Measurements from ENCODE around the gene CABLES1.

The CABLES1 gene

GRCh38 chr18:23141104-23141999 is 6.1 kb downstream of the CABLES1 start:
- no peak for FAIRE-seq

DNA sequence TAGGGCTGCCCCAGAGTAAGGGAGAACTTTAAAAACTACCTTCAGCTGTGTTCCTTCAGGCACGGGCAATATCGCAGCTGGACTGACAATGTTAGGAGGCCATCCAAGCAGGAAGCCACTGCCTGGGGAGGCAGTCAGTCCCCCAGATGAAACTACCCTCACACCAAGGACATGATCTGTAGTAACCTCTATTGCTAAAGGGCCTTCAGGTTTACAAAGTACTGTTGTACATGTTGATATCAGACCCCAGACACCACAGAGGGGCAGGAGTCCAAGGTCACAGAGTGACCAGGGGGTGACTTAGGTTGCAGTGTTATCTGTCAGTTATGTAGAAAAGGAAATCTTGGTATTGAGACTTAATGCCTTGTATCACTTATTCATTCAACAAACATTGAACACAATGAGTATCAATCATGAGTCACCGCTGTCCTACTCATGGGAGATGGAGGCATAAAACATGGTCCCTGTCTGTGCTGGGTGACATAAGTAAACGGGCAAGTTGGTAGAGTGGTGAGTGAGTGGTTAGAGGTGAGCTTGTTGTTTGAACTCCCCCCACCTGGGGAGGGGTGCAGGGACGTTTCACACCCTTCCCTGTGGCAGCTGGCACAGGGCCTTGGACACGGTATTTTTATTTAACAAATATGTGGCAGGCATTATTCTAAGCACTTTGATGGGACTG is 7.1 kb downstream of the CABLES1 start:
- no peak for DNase-seq (ENCODE audit: insufficient read length, low spot score)
- FAIRE-seq: no peak
- TF ChIP-seq POLR2A (IDR thresholded peaks at IDR 0.05; ENCODE audit: low read depth, low read length): no peak

More at GRCh38 chr18:23141104-23141999, 6.1 kb downstream of the CABLES1 start:
- TF ChIP-seq POLR2A (IDR thresholded peaks at IDR 0.05; ENCODE audit: low read depth, low read length): no peak
- DNase-seq (ENCODE audit: insufficient read length, low spot score): no peak

- no peak for TF ChIP-seq POLR2A (IDR thresholded peaks at IDR 0.05; ENCODE audit: low read depth, low read length)
- DNase-seq (ENCODE audit: insufficient read length, low spot score): no peak
- no peak for FAIRE-seq
Observed at GRCh38 chr18:23143016-23143814, 7.9 kb downstream of the CABLES1 start.

GRCh38 chr18:23143815-23144261 is 8.6 kb downstream of the CABLES1 start:
- TF ChIP-seq POLR2A (IDR thresholded peaks at IDR 0.05; ENCODE audit: low read depth, low read length): no peak
- DNase-seq (ENCODE audit: insufficient read length, low spot score) (no peak), FAIRE-seq (no peak)

DNA sequence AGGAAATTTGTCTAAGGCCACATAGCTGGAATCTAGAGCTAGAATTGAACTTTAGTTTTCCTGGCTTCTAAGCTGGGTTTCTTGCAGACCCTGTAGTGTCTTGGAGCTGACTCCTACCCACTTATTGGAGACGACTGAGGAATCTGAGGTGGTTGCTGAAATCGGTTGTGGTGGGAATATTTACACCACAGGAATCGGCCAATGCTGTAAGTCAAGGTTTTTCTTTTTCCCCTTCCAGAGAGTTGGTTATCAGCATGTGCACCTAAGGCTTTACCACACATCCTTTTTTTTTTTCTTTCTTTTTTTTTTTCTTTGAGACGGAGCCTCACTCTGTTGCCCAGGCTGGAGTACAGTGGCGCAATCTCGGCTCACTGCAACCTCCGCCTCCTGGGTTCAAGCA is 9.4 kb downstream of the CABLES1 start:
- DNase-seq (ENCODE audit: insufficient read length, low spot score) (no peak), FAIRE-seq (no peak)
- no peak for TF ChIP-seq POLR2A (IDR thresholded peaks at IDR 0.05; ENCODE audit: low read depth, low read length)

- TF ChIP-seq POLR2A (IDR thresholded peaks at IDR 0.05; ENCODE audit: low read depth, low read length): no peak
- DNase-seq (ENCODE audit: insufficient read length, low spot score) (no peak), FAIRE-seq (no peak)
Observed at GRCh38 chr18:23145621-23146020, 10.3 kb downstream of the CABLES1 start.

DNA sequence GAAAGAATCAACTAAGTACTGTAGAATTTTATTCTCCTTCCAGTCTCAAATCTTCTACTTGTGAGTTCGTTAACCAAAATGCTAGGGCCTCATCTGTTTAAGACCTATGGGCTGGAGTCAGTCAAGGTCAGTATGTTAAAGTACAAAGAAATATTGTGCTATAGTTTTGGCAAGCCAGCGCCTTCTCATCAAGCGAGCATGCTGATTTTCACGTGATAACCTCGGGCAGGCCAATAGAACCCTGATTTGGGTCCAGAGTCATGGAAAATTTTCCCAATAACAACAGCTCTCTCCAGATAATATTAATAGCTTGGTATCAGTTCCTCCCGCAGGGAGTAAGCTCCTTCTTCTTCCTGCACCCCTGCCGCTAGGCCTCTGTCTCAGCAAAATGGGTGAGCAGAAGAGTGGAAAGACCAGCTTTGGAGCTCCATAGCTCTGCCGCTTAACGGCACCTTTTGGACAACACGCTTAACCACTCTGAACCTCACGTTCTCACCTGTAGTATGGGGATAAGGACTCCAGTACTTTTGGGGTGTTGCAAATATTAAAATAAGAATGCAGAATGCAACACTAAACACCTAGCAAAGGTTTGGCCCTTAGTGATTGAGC is 11.7 kb downstream of the CABLES1 start:
- FAIRE-seq (no peak), DNase-seq (ENCODE audit: insufficient read length, low spot score) (no peak)
- no peak for TF ChIP-seq POLR2A (IDR thresholded peaks at IDR 0.05; ENCODE audit: low read depth, low read length)

DNA sequence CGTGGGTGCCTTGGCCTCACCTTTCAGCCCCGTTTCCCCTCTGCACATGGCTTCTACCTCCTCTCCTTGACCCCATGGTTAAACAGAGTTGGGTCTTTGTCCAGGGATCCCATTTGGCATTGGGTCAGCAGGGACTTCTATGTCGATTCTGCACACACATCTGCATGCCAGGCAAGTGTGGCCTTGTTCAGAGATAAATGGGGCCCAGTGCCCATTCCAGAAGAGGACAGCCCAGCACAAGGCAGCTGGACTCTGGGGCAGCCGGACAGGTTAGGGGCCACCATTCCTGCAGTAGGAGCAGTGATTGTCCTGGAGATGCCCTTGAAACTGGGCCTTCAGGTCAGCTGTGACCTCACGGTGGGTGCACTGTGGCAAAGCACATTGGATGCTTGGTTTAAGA is 13.1 kb downstream of the CABLES1 start:
- DNase-seq (ENCODE audit: insufficient read length, low spot score) (no peak), FAIRE-seq (no peak)
- no peak for TF ChIP-seq POLR2A (IDR thresholded peaks at IDR 0.05; ENCODE audit: low read depth, low read length)

GRCh38 chr18:23149570-23149969 is 14.3 kb downstream of the CABLES1 start:
- no peak for DNase-seq (ENCODE audit: insufficient read length, low spot score)
- no peak for TF ChIP-seq POLR2A (IDR thresholded peaks at IDR 0.05; ENCODE audit: low read depth, low read length)
- FAIRE-seq: no peak

DNA sequence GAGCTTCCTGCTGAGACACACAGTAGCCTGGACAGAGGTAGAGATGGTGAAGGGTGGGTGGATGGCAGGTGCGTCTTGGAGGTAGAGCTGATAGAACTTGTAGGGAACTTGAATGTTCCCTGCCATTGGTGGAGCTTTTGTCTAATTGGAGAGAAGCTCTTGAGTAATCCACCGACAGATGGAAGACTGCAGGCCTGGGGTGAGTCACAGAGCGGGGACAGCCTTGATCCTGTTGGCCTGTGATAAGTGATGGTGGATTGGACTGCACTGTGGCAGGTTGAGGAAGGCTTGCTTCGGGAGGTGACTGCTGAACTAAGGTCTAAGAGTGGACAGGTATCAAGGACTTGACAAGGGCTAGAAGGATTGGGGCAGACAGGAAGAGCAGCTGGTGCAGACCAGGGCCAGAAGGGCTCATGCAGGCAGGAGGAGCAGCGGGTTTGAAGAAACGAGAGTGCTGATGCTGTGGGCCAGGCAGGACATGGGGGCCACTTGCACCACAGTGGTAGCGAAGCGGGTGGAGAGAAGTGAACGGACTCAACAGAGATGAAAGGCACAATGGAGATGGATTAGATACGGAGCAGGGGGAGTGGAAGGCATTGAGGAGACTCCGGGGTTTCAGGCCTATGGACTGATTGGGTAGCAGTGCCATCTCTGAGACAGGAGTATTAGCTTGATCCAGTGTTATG is 16.3 kb downstream of the CABLES1 start:
- FAIRE-seq: no peak
- DNase-seq (ENCODE audit: insufficient read length, low spot score): no peak
- TF ChIP-seq POLR2A (IDR thresholded peaks at IDR 0.05; ENCODE audit: low read depth, low read length): no peak

DNA sequence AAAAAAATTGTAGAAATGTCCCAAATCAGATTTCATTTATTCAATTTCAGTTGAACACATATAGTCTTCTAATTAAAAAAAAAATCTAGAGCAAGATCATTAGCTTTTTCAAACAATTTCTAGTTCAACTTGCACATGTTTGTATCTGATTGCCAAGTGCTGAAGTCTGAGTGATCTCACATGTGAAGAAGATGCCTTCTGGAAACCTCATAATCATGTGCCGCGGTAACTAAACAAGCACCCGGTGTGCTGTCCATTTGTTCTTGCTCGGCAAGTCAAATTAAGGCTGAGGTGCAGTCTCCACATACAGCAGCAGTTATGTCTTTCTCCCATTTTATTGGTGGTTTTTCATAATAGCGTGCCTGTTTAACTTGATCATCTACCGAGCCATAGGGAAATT is 18.7 kb downstream of the CABLES1 start:
- TF ChIP-seq POLR2A (IDR thresholded peaks at IDR 0.05; ENCODE audit: low read depth, low read length): no peak
- DNase-seq (ENCODE audit: insufficient read length, low spot score): no peak
- no peak for FAIRE-seq

DNA sequence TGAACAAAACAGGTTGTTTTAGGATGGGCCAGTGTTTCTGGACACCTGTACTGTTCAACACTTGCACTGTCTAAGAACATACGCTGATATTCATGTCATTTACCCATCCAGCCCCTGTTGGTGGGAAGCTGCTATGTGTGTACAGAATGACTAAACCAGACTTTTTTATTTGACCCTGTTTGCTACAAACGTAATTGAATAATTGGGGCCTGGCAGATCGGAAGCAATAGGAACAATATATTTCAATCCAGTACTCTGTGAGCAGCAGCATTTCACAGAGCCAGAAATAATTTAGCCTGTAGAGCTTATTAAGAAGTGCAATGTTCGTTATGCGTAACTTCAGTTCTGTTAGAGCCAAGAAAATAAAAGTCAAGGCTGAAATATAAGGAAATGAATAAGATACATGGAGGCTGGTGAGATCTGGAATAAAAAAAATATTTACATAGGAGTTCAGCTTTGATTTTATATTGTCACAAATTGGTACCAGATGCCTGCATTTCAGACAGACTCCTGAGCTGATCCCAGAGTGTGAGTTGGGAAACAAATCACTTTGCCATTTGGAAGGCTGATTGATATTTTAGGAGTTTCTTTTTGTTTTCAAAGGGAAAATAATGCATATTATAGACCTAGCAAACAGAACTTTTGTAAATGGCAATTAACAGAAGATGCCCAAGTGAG is 19.7 kb downstream of the CABLES1 start:
- FAIRE-seq (no peak), DNase-seq (ENCODE audit: insufficient read length, low spot score) (no peak)
- no peak for TF ChIP-seq POLR2A (IDR thresholded peaks at IDR 0.05; ENCODE audit: low read depth, low read length)

- no peak for TF ChIP-seq POLR2A (IDR thresholded peaks at IDR 0.05; ENCODE audit: low read depth, low read length)
- FAIRE-seq (no peak), DNase-seq (ENCODE audit: insufficient read length, low spot score) (no peak)
Observed at GRCh38 chr18:23155537-23155936, 20.3 kb downstream of the CABLES1 start.
